Measurements from ENCODE around the gene CDC25B. TPM values are rescaled to one million over a fixed set of nuclear protein-coding genes. Genes with fewer than 3 reads are reported as not detected.

Gene CDC25B
- total RNA-seq, 8 experiments from 2014 or later: 8.0 to 166 (median 22.8) TPM

DNA sequence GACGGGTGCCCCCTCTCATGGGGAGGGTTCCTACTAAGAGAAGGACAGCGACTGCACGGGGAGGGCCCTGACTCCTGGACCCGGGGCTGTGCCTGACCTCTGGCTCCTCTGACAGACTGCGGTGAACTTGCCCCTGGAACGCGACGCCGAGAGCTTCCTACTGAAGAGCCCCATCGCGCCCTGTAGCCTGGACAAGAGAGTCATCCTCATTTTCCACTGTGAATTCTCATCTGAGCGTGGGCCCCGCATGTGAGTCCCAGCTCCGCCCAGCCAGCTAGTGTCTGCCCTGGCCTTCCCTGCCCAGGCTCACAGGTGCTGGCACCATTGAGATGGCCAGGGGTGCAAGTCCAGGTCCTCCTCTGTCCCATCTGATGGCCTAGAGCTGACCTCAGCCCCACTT lies 7.2 kb downstream of the CDC25B start:
- no peak overlapping the region for H3K27ac ChIP-seq
- peaks cover 27 to 38% of the 10 kb centered on the region in 2 donors for H3K4me1 ChIP-seq (replicated peaks in 1 of 2)
- in situ Hi-C loops (cut with MboI; ENCODE audit: low pct_unique_long_range_greater_than_20kb in 2 of 9, low sequenced_read_pairs in 9 of 9, unreplicated experiment in 9 of 9): no loop called here
- no peak overlapping the region for H3K4me3 ChIP-seq
- WGBS, 10 experiments: 76 to 80% methylated on average over 1 to 6 of the region's 14 CpGs; no CpG with 5 or more reads in 8 of the 10 experiments
- ATAC-seq (replicated peaks in 6 of 8): no peak

DNA sequence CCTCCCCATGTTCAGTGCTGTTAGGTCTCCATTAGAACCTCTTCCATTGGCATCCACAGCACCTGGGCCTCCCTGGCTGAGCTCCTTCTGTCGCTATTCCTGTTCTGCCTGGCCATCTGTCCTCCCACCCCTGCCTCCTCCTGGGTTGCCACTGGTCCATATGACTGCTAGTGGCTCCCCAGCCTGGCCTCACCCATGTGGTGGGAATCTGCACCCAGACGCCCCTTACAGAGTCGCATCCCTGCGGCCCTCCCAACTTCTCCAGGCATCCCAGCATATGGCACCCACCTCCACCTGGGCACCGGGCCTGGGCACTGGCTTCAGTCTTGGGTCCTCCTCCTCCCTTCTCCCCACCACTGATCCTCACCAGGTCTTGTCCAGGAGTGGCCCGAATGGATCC lies 7.7 kb downstream of the CDC25B start:
- peaks cover 27 to 35% of the 10 kb centered on the region in 2 donors for H3K4me1 ChIP-seq (replicated peaks in 1 of 2)
- H3K4me3 ChIP-seq: no peak overlapping the region
- no peak overlapping the region for H3K27ac ChIP-seq
- in situ Hi-C loops (cut with MboI; ENCODE audit: low pct_unique_long_range_greater_than_20kb in 2 of 9, low sequenced_read_pairs in 9 of 9, unreplicated experiment in 9 of 9): no loop called here
- ATAC-seq (replicated peaks in 6 of 8): no peak
- 81 to 93% (median 89%) methylated on average over 2 to 5 of the region's 6 CpGs; no CpG with 5 or more reads in 6 of the 10 experiments for WGBS, 10 experiments

DNA sequence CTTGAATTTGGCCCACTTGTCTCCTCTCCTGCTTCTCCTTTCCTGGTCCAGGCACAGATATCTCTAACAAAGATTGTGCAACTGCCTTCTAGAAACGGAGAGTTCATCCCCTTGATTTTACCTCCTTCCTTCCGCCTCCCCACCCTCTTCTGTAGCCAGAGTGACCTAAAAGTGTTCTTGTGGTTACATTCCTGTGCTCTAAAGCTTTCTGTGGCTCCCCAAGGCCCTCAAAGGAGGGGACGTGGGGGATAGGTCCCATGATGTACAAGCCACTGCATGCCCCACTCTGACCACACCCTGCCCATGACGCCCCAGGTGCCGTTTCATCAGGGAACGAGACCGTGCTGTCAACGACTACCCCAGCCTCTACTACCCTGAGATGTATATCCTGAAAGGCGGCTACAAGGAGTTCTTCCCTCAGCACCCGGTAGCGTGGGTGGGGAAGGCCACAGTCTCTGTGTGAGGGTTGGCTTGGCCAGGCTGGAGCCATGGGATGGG lies 8.2 kb downstream of the CDC25B start:
- H3K4me3 ChIP-seq: no peak overlapping the region
- WGBS, 10 experiments: 60 to 89% (median 85%) methylated on average over 1 to 8 of the region's 11 CpGs; no CpG with 5 or more reads in 4 of the 10 experiments
- in situ Hi-C loops (cut with MboI; ENCODE audit: low pct_unique_long_range_greater_than_20kb in 2 of 9, low sequenced_read_pairs in 9 of 9, unreplicated experiment in 9 of 9): no loop called here
- ATAC-seq (replicated peaks in 6 of 8): no peak
- peaks cover 23 to 31% of the 10 kb centered on the region in 2 donors for H3K4me1 ChIP-seq (replicated peaks in 1 of 2)
- no peak overlapping the region for H3K27ac ChIP-seq

DNA sequence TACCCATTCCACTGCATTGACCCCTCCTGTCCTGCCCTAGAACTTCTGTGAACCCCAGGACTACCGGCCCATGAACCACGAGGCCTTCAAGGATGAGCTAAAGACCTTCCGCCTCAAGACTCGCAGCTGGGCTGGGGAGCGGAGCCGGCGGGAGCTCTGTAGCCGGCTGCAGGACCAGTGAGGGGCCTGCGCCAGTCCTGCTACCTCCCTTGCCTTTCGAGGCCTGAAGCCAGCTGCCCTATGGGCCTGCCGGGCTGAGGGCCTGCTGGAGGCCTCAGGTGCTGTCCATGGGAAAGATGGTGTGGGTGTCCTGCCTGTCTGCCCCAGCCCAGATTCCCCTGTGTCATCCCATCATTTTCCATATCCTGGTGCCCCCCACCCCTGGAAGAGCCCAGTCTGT lies 8.7 kb downstream of the CDC25B start:
- no peak overlapping the region for H3K4me3 ChIP-seq
- H3K4me1 ChIP-seq (replicated peaks in 1 of 2): peaks cover 19 to 26% of the 10 kb centered on the region in 2 donors
- no peak for ATAC-seq (replicated peaks in 6 of 8)
- H3K27ac ChIP-seq: no peak overlapping the region
- 60% methylated on average over 1 of the region's 11 CpGs; no CpG with 5 or more reads in 9 of the 10 experiments for WGBS, 10 experiments
- in situ Hi-C loops (cut with MboI; ENCODE audit: low pct_unique_long_range_greater_than_20kb in 2 of 9, low sequenced_read_pairs in 9 of 9, unreplicated experiment in 9 of 9): no loop called here

DNA sequence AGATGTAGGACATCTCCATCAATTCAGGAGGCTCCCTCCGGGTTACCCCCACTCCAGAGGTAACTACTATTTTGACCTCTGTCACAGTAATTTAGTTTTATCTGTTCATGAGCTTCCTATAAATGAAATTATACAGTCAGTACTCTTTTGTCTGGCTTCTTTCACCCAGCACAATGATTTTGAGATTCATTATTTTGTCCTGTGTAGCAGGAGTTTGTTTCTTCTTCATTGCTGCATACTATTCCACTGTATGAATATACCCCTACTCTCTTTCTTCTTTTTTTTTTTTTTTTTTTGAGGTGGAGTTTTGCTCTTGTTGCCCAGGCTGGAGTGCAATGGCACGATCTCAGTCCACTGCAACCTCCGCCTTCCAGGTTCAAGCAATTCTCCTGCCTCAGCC lies 12.4 kb downstream of the CDC25B start:
- Histone ChIP-seq H3K27ac (no peak overlapping the region), H3K4me3 (no peak overlapping the region), H3K4me1 (replicated peaks in 1 of 2) (peaks cover 15 to 27% of the 10 kb centered on the region in 2 donors)
- 58 to 100% (median 82%) methylated on average over 1 to 3 of the region's 3 CpGs; no CpG with 5 or more reads in 2 of the 10 experiments for WGBS, 10 experiments
- in situ Hi-C loops (cut with MboI; ENCODE audit: low pct_unique_long_range_greater_than_20kb in 2 of 9, low sequenced_read_pairs in 9 of 9, unreplicated experiment in 9 of 9): no loop called here
- ATAC-seq (replicated peaks in 6 of 8): no peak

DNA sequence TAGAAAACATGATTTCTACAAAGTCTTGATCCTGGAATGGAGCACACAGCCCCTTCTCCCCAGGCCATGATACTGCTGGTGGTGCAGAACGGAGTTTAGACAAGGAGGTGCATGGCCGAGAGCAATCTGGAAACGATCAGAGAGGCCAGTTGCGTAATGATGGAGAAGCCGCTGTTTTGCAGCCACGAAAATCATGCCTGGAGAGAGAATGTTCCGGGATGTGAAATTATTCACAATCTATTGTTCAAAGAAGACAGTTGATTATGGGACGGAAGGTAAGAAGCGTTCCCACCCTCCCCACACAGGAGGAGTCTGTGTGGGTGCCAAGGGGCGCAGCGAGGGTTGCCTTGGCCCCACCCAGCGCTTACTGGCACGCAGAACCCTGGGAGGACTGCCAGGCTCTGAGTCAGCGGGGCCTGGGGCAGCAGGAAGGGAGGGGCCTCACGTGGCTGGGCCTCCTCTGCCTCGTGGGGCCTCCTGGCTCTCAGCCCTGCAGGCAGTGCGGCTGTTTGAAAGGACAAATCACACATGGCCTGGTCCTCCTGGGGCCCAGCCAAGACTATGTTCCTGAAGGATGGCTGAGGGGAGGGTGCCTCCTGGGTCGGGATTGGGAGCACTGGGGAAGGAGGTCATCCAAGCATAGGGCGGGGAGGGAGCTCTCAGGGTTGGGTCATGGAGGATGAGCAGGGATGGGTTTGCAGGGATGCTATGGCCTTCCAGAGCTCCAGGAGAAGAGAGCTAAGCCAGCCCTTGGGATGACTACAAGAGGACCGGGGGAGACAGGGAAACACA lies 15.6 kb downstream of the CDC25B start:
- Histone ChIP-seq H3K4me3 (no peak overlapping the region), H3K4me1 (replicated peaks in 1 of 2) (peaks cover 15 to 23% of the 10 kb centered on the region in 2 donors), H3K27ac (peak overlapping the region in 1 of 2 donors; percentile 43)
- peak; percentile 63 to 97 (median 90) for ATAC-seq (replicated peaks in 6 of 8)
- WGBS, 10 experiments: 0 to 81% (median 64%) methylated on average over 3 to 11 of the region's 20 CpGs; no CpG with 5 or more reads in 2 of the 10 experiments
- in situ Hi-C loops (cut with MboI; ENCODE audit: low pct_unique_long_range_greater_than_20kb in 2 of 9, low sequenced_read_pairs in 9 of 9, unreplicated experiment in 9 of 9): no loop called here

DNA sequence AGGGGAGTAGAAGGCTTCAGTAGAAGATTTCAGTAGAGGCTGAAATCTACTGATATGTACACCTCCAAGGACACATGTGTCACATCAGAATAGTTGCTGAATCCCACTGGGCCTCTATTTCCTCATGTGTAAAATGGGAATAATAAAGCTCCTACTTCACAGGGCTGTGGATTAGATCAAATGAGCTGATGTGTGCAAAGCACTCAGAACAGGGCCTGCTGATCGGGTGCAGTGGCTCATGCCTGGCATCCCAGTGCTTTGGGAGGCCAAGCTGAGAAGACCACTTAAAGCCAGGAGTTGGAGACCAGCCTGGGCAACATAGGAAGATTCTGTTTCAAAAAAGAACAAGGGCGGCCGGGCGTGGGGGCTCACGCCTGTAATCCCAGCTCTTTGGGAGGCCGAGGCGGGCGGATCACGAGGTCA lies 16.2 kb downstream of the CDC25B start:
- Histone ChIP-seq H3K4me3 (no peak overlapping the region), H3K27ac (no peak overlapping the region), H3K4me1 (replicated peaks in 1 of 2) (peaks cover 13 to 22% of the 10 kb centered on the region in 2 donors)
- no peak for ATAC-seq (replicated peaks in 6 of 8)
- WGBS, 10 experiments: 93 to 100% methylated on average over 3 to 6 of the region's 9 CpGs; no CpG with 5 or more reads in 8 of the 10 experiments
- in situ Hi-C loops (cut with MboI; ENCODE audit: low pct_unique_long_range_greater_than_20kb in 2 of 9, low sequenced_read_pairs in 9 of 9, unreplicated experiment in 9 of 9): no loop called here

DNA sequence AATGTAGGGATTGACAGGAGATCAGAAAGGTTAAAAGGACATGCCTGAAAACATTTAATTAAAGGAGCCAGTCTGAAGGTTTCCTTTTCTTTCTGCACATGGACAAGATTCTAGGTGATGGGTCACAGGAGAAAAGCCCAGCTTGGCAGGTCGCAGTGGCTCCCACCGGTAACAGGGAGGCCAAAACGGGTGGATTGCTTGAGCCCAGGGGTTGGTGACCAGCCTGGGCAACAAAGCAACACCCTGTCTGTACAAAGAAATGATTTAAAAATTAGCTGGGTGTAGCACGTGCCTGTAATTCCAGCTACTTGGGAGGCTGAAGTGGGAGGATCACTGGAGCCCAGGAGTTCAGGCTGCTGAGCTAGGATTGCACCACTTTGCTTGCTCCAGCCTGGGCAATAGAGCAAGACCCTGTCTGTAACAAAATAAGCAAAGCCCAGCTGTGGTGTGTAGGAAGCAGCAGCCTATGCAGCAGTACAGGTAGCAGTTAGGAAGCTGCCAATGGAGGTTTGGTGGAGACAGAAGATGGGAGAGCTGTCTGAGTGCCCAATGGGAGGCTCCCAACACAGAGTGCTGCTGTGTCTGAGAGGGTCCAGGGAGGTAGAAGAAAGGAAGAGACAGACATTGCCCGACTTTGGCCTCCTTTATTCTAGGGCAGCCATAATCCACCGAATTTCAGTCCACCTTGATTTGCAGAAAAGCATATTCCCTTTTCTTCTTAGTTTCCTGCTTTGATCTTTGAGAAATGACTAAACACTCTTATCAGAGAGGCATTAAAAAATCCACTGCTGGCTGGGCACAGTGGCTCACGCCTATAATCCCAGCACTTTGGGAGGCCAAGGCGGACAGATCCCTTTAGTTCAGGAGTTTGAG lies 17.1 kb downstream of the CDC25B start:
- H3K4me1 ChIP-seq (replicated peaks in 1 of 2): peaks cover 10 to 15% of the 10 kb centered on the region in 2 donors
- H3K4me3 ChIP-seq: no peak overlapping the region
- no peak for ATAC-seq (replicated peaks in 6 of 8)
- no peak overlapping the region for H3K27ac ChIP-seq
- 52 to 93% (median 67%) methylated on average over 1 to 5 of the region's 8 CpGs; no CpG with 5 or more reads in 1 of the 10 experiments for WGBS, 10 experiments
- in situ Hi-C loops (cut with MboI; ENCODE audit: low pct_unique_long_range_greater_than_20kb in 2 of 9, low sequenced_read_pairs in 9 of 9, unreplicated experiment in 9 of 9): no loop called here

DNA sequence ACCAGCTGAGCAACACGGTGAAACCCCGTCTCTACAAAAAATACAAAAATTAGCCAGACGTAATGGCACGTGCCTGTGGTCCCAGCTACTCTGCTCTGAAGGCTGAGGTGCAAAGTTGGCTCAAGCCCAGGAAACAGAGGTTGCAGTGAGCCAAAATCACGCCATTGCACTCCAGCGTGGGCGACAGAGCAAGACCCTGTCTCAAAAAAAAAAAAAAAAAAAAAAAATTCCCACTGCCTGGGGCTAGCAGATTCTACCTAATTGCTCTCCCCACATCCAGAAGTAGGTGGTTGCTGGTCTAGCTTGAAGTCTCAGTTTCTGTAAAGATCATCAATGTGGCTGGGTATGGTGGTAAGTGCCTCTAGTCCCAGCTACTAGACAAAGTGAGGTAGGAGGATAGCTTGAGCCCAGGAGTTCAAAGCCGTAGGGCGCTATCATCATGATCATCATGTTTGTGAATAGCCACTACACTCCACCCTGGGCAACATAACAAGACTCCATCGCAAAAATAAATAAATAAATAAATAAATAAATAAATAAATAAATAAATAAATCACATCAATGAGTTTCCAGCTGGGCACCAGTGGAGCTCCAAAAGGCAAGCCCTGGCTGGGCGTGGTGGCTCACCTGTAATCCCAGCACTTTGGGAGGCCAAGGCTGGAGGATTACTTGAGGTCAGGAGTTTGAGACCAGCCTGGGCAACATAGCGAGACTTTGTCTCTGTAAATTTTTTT lies 17.9 kb downstream of the CDC25B start:
- WGBS, 10 experiments: 60 to 100% (median 95%) methylated on average over 2 to 12 of the region's 12 CpGs; no CpG with 5 or more reads in 1 of the 10 experiments
- in situ Hi-C loops (cut with MboI; ENCODE audit: low pct_unique_long_range_greater_than_20kb in 2 of 9, low sequenced_read_pairs in 9 of 9, unreplicated experiment in 9 of 9): no loop called here
- ATAC-seq (replicated peaks in 6 of 8): no peak

DNA sequence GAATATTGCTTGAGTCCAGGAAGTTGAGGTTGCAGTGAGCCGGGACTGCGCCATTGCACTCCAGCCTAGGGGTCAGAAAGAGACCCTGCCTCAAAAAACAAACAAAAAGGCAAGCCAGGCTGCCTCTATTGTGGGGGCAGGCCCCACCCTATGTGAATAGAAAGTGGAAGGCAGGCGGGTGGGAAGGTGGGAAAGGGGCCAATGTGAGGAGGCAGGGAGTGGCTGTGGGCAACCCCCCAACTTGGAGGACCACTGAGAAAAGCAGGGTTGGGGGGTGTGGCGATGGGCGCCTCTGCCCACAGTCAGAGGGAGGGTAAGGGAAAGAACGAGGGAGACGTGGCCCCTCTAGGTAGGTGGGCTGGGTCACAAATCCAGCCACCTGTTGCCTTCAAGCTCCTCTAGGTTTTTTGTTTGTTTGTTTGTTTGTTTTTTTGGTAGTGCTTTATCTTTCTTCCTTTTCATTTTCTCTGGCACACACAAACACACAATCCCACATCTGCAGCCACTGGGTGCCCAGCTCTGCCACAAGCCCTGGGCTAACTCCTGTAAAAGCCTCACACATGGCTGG lies 18.9 kb downstream of the CDC25B start:
- in situ Hi-C loops (cut with MboI; ENCODE audit: low pct_unique_long_range_greater_than_20kb in 2 of 9, low sequenced_read_pairs in 9 of 9, unreplicated experiment in 9 of 9): no loop called here

More for the DNA sequence above, 17.9 kb downstream of the CDC25B start:
- H3K4me3 ChIP-seq: no peak overlapping the region
- H3K27ac ChIP-seq: no peak overlapping the region
- H3K4me1 ChIP-seq (replicated peaks in 1 of 2): peaks cover 10 to 16% of the 10 kb centered on the region in 2 donors

DNA sequence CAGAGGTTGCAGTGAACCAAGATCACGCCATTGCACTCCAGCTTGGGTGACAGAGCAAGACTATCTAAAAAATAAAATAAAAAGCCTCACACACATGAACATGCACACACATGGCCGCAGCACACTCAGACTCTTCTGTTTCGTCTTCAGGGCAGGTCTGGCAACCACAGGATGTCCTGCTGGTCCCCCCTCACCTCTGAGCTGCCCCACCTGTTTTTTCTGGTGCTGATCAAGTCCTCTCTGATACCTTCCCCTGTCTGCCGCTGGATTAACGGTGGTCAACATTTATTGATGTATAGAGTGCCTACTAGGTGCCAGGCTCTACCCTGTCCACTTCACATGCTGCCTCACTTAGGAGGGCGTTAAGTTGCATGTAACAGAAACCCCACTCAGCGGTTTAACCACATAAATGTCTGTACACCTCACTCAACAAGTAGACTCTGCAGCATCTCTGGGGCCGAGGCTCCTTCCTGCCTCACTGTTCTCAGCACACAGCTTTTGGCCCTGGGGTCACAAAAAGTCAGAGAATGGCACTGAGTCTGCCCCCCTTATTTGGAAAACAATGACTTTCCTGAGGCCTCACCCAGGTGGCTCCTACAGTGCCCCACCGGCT lies 19.7 kb downstream of the CDC25B start:
- ATAC-seq (replicated peaks in 6 of 8): no peak
- Histone ChIP-seq H3K4me3 (no peak overlapping the region), H3K4me1 (replicated peaks in 1 of 2) (peaks cover 16 to 23% of the 10 kb centered on the region in 2 donors), H3K27ac (no peak overlapping the region)
- 51 to 92% (median 73%) methylated on average over 2 to 7 of the region's 9 CpGs; no CpG with 5 or more reads in 2 of the 10 experiments for WGBS, 10 experiments
- in situ Hi-C loops (cut with MboI; ENCODE audit: low pct_unique_long_range_greater_than_20kb in 2 of 9, low sequenced_read_pairs in 9 of 9, unreplicated experiment in 9 of 9): no loop called here

More for the DNA sequence above, 18.9 kb downstream of the CDC25B start:
- WGBS, 10 experiments: 77 to 80% (median 80%) methylated on average over 1 to 4 of the region's 7 CpGs; no CpG with 5 or more reads in 7 of the 10 experiments
- peaks cover 16 to 23% of the 10 kb centered on the region in 2 donors for H3K4me1 ChIP-seq (replicated peaks in 1 of 2)
- no peak overlapping the region for H3K27ac ChIP-seq
- H3K4me3 ChIP-seq: no peak overlapping the region
- ATAC-seq (replicated peaks in 6 of 8): no peak
